ENCODE measurements around the gene TSPAN4.

TSPAN4 gene

GRCh38 chr11:843818-844692, 1.4 kb downstream of the TSPAN4 start:
- DNase-seq = peak in 9 of 42 donors; percentile 34 to 68 (median 56)
- intact Hi-C loops (cut with DNase I) = loop anchor here (10.0 kb wide), 1 partner anchor 81 kb away; the partner anchor contains the start of gene AP2A2

DNA sequence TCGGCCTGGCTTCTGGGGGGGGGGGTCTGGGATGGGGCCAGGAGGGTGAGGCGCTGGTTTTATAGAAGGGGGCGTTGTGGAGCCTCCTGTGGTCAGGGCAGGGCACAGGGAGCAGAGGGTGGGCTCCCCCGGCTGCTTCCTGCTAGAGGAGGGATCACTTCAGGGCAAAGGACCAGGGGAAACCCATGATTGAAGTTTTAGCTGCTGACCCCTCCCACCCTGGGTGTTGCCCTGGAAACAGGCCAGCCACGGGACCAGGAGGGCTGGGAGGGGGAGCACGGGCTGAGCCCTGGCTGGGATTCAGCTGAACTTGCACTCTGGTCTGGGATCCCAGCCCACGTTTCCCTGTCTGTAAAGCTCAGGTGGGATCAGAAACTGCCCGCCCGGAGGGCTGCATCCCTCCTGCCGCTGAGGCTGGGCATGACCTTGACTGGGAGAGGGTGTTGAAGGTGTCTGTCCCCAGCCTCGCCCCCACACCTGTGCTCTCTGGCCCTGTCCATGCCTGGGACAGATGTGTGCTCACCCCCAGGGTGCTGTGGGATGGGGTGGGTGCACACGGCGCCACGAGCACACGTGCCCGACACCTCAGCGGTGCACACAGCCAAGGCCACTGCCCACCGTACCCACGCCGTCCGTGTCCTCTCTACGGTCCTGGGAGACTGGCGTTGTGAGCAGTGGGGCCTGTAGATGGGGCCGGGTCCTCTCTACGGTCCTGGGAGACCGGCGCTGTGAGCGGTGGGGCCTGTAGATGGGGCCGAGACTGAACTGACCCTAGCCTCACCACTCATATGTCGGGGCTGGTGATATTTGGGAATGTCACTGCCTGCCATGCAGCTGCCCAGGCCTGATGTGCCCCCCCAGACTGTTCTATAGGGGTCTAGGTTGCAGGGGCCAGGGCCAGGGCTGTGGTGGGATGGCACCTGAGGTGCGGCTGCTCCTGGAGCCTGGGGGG, 2.3 kb downstream of the TSPAN4 start:
- DNase-seq = peak in 8 of 42 donors; percentile 47 to 69 (median 57)
- intact Hi-C loops (cut with DNase I) = loop anchor here (10.0 kb wide), 1 partner anchor 80 kb away; the partner anchor contains the start of gene AP2A2

- intact Hi-C loops (cut with DNase I) = loop anchor here (10.0 kb wide), 1 partner anchor 79 kb away; the partner anchor contains the start of gene AP2A2
- no peak for DNase-seq
Measured at GRCh38 chr11:845872-846495, 3.3 kb downstream of the TSPAN4 start.

- intact Hi-C loops (cut with DNase I) = loop anchor here (10.0 kb wide), 1 partner anchor 78 kb away; the partner anchor contains the start of gene AP2A2
- DNase-seq = no peak
Measured at GRCh38 chr11:846496-847098, 3.9 kb downstream of the TSPAN4 start.

DNA sequence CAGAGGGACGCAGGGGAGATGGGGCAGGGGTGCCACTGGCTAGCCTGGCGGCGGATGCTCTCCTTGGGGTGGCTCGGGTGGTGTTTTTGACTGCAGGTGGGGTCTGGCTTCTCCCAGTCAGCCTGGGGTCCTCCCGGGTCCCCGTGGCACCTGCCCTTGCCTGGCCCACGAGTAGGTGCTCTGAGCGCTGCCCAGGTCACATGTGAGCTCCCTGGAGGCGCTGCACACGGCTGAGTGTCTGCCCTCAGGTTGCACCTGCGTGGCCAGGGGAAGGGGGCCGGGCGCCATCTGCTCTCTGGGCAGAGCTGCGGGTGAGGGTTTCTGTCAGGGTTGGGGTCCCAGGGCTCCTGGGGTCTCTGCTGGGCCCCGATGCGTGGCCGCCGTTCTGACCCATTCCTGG, 5.2 kb downstream of the TSPAN4 start:
- DNase-seq = no peak
- intact Hi-C loops (cut with DNase I) = loop anchor here (10.0 kb wide), 1 partner anchor 77 kb away; the partner anchor contains the start of gene AP2A2

GRCh38 chr11:848380-848931, 5.8 kb downstream of the TSPAN4 start:
- DNase-seq = peak in 30 of 42 donors; percentile 39 to 81 (median 63)
- intact Hi-C loops (cut with DNase I) = loop anchor here (10.0 kb wide), 1 partner anchor 76 kb away; the partner anchor contains the start of gene AP2A2

DNA sequence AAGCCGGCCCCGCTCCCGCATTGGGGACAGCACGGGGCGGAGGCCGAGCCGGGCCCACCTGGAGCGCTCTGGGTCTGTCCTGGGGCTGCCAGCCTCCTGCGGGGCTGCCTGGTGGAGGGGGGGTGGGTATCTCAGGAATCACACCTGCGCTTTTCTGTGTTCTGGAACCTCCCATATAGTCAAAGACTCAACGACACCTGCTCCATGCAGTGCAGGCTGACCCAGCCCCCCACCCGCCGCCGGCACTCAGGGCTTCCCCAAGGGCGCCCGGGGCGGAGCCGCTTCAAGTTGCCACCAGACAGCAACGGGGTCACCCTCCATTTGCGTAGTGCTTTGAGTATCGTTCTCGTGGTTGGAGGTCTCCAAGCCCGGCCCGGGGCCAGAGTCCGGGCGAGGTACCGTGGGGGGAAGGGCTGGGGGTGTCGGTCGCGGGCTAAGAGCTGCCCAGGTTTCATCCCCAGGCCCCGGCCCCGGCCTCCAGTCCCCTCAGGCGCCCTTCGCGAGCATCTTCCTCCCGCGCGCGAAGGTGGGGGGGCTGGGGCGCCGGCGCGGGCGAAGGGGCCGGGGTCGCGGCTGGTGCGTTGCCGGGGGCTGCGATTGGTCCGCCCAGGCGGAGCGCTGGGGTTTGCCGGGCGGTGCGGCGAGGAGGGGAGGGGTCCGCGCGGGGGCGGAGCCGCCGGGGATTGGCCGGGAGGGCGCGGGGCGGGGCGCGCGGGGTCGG, 6.6 kb downstream of the TSPAN4 start:
- intact Hi-C loops (cut with DNase I) = loop anchor here (10.0 kb wide), 1 partner anchor 76 kb away; the partner anchor contains the start of gene AP2A2
- DNase-seq = peak in 5 of 42 donors; percentile 25 to 54 (median 42)

DNA sequence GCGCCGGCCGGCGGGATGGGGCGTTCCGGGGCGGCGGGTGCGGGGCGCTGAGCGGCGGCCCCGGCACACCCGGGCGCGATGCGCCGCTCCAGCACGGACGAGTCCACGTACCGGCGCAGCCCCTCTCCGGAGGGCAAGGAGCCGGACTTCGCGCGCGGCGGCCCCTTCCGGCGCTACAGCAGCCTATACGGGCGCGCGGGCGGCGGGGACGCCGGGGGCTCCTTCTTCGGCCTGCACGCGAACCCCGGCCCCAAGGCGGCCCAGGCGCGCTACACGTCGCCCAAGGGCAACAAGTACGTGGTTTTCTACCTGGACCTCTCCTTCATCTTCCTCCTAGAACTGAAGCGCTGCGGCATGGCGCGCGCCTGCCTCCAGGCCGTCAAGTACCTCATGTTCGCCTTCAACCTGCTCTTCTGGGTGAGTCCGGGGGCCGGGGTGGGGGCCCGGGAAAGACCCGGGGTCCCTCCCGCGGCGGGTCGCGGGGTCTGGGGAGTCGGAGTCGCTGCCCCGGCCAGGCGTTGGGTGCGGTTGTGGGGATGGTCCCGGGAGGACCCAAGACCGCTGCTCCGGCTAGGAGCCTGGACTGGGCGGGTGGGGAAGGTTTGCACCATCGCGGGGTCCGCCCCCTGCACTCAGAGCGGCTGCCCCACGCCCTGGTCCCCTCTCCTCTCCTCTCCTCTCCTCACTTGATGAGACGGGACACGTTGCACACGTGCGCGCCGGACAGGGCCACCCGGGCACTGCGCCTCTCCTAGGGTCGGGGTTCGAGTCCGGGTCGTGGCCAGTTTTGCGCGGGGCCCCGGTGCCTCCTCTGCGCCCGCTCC, 7.5 kb downstream of the TSPAN4 start:
- DNase-seq = no peak
- intact Hi-C loops (cut with DNase I) = loop anchor here (10.0 kb wide), 2 partner anchors 75 to 205 kb away; partner anchors contain the start of gene AP2A2

GRCh38 chr11:850775-851763, 8.4 kb downstream of the TSPAN4 start:
- no peak for DNase-seq
- intact Hi-C loops (cut with DNase I) = loop anchor here (10.0 kb wide), 1 partner anchor 204 kb away; no protein-coding TSS in a partner anchor

DNA sequence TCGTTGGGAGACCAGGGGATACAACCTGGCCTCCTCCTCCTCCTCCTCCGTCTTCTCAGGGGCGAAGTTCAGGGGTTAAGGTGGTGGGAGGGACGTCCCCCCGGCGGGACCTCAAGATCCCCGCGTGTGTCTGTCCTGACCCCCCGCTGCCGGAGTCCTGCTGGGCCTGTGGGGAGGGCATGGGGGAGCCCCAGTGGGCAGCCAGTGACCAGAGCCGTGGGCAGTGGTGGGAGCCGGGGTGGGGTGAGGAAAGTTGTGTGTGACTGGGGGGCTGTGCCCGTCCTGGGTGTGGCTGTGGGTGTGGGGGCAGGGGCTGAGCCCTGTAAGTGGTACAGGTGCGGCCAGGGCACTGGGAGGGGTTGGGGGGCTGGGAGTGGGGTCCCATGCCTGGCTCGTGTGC, 10.1 kb downstream of the TSPAN4 start:
- DNase-seq = no peak
- intact Hi-C loops (cut with DNase I) = loop anchor here (10.0 kb wide), 1 partner anchor 202 kb away; no protein-coding TSS in a partner anchor

DNA sequence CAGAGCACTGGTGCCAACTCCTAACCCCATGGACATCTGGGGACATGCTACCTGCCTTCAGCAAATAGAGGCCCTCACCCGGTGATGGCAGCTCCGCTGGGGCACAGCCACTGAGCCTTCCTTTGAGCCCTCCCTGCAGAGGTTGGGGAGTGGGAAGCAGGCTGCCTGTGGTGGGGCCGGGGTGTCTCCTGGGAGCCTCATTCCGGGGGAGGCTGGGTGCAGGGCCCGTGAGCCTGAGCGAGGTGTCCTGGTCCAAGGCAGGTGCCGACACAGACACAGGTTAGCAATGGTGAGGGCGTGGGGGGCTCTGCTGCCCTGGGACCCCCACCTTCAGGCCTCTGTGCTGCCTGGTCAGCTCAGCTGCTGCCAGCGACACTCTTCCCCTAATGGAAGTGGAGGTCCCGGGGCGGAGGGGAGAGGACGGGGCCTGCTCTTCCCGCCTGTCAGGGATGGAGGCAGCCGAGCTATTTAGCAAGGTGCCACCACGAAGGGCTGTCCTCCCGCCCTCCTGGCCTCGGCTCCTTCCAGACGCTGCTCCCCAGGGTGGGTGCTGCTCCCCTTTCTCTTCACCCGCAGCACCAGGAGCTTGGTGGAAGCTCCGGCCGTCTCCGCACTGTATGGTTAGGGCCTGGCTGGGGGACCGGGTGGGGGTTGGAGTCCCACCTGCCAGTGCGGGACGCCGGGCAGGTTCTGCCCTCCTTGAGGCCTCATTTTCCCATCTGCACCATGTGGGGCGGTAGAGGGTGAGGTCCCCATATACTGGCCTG, 11.2 kb downstream of the TSPAN4 start:
- no peak for DNase-seq
- intact Hi-C loops (cut with DNase I) = loop anchor here (10.0 kb wide), 1 partner anchor 201 kb away; no protein-coding TSS in a partner anchor

DNA sequence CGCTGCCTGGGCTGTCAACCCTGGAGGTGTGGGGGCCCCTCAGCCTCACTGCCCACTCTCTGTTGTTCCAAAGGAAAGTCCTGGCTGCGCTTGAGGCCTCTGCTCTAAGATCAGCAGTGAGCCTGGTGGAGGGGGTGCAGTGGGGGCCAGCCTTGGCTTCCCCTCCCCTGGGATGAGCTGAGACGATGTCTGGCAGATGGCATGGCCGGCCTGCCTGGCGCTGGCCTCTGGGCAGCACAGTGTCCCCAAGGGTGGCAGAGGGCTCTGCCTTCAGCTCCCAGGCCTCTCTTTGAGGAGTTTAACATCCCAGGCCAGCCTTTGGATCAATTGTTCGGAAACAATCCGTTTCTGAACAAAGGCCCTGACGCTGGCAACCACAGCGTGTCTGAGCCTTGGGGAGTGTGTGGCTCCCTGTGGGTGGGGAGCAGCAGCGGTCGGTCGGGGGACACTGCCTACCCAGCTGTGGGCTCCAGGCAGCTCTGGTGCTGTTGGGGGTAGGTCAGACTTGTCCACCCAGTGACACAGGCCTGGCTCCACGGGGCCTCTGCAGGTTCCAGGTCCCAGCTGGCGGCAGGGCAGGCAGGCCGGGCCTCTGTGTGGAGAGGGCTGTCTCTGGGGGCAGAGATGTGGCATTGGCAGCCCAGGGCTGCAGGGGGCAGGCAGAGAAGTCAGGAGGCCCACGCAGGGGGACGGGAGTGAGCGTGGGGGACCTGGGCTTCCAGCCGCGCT, 12.1 kb downstream of the TSPAN4 start:
- intact Hi-C loops (cut with DNase I) = loop anchor here (10.0 kb wide), 1 partner anchor 200 kb away; no protein-coding TSS in a partner anchor
- no peak for DNase-seq

GRCh38 chr11:855330-855674, 12.7 kb downstream of the TSPAN4 start:
- intact Hi-C loops (cut with DNase I) = loop anchor here (10.0 kb wide), 1 partner anchor 199 kb away; no protein-coding TSS in a partner anchor
- no peak for DNase-seq
